Stimulated activated CD8-positive, alpha-beta memory T cell treated with anti-CD3 and anti-CD28 coated beads, Interleukin-15, amount 100 ng/mL, for 4 hours (primary cell): ENCODE measurements around the gene AGRP.

Experiments used
- DNase-seq, 2 donors: peaks; one replicate each; pipeline ENCODE4 v3.0.0-alpha.2; 2020; ENCODE audit warnings: low read depth in 2 of 2

The AGRP gene

DNA sequence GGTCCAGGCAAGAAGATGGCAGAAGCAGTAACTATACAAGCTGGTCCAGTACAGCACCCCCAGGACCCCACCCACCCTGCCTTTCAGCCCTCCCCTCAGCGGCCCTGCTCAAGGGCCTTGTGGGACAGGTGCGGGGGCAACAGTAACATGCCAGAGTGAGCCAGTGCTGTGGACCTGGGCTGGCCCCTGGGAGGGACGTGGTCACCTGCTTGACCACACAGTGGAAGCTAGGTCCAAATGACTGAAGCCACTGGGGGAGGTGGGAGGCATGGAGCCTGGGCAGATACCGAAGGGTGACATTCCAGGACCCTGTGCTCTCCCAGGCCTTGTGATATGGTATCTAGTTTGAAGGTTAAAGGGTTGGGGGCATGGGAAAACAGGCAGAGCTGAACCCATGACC lies 19.7 kb downstream of the AGRP start:
- DNase-seq = no peak

DNA sequence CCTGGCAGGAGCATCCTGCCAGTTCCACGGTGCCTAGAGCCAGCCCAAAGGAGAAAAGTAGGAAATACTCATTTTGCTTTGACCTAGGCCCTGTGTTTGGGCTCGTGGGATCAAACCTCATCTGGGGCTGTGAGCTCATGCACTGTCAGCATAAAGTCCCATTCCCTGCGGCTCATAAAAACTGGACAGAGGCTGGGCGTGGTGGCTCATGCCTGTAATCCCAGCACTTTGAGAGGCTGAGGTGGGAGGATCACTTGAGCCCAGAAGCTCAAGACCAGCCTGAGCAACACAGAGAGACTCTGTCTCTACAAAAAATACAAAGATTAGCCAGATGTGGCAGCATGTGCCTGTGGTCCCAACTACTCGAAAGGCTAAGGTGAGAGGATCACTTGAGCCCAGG lies 20.3 kb downstream of the AGRP start:
- DNase-seq = no peak

DNA sequence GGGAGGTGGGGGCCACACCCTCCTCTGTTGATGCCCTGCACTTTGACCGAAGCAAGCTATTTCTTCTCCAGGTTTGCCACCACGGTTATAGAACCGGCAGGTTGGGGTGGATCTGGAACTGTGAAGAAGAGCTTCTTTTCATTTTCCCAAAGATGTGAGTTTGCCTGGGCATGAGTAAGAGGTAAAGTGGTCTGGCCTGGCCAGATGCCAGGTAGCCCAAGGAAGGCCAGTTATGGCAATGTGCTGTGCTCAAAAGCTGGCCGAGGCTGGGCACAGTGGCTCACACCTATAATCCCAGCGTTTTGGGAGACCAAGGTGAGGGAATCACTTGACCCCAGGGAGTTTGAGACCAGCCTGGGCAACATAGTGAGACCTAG lies 21.1 kb downstream of the AGRP start:
- no peak for DNase-seq

DNA sequence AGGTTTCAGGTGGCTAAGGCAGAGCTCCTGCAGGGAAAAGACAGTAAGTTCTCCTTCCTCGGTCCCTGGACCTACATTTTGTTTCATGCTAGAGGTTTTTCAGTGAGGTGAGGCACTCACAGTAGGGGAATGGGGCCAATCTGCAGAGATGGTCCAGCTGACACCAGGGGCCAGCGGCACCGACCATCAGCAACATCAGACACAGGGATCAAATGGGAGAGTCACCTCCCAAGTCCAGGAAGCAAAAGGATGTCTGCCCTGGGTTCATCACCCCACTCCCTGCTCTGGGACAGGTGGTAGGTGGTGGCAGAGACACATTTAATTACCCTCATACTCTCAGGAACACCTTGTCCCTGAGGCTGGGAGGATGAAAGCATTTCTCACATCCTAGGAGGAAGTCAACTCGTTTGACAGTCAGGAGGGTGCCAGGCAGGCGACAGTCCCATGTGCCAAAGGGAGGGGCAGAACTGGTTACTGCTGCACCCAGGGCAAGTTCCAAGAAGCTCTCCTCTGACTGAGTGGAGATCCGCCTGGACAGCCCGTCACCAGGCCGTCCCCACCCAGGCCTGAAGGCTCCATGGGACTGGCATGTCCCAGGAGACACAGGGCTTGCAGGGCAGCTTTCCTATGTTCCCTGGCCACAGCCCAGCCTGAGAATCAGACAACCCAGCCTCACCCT lies 21.6 kb downstream of the AGRP start:
- DNase-seq = no peak

DNA sequence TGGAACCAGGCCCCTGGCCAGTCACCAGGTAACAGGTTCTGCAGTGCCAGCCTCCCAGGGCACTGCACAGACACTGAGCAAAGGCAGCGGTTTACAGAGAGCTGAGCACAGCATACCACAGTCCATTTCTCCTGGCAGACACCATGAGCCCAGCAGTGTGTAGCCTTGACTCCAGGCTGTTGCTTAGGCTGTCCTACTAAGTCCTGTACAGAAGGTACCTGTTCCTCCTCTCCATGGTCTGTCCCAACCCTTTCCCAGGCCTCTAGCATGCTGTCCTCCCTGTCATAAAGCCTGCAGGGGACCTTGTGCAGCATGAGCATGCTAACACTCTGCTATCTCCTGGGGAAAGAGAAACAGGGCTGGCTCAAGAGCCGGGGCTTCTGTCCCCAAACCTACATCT lies 22.4 kb downstream of the AGRP start:
- no peak for DNase-seq

DNA sequence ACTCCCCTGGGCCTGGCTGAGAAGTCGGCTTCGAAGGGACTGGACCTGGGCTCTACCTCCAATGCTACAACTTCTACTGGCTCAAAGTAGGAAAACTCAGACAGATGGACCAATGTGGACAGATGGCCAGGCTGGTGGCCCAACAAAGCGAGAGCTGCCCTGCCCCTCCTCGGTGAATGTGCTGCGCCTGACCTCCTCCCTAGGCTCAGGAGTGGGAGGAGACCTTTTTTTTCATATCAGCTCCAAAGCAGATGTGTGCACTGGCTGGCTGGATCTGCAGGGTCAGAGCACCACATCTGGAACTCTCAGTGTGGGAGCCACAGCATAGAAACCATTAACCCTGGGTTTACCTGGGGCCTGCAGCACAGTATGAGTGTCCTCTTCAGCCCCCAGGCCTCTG lies 23.2 kb downstream of the AGRP start:
- no peak for DNase-seq

DNA sequence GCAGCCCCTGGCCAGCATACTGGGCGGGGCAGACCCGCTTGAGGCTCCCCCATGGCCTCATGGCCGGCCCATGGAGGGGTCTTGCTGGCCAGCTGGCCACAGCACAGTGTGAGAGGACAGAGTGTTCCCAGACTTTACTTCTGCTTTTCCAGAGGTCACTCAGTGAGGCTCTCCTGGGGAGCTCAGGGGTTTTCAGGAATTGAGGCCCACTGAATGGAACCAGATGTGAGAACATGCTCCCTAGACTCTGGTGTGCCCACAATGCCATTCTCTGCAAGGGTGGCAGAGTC lies 23.5 kb downstream of the AGRP start:
- no peak for DNase-seq

DNA sequence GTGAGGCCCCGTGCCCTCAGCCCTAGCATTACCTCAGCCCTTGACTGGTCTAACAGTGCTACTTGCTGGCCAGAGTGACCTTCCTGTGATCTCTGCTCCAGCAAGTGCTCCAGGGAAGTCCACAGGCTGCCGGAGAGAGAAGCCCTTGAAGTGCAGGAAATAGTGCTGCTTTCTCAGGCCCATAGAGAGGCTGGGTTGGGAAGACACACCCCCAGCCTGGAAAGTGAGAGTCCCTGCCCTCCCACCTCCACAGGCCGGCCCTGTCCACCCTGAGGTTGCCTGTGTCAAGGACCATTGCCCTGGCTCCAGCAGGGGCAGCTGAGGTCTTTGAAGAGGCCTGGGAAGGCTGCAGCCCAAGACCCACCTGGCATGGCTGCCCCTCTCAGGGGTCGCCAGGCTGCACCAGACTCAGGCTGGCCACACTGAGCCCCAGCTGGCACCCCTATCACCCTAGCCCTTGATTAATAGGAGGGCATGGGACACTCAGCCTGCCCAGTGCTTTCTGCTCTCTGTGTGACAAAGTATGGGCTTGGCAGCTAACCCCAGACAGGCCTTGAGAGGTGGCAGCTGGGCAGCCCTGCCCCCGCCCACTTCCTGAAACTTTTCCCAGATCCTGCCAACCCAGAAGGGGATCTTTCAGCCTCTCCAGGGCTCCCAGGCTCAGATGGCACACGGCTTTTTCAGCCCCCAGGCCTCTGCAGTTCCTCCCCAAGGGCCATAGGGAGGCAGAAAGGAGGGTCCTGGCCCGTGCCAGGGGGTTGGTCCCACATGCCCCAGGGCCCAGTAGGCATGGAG lies 24.1 kb downstream of the AGRP start:
- DNase-seq = no peak

DNA sequence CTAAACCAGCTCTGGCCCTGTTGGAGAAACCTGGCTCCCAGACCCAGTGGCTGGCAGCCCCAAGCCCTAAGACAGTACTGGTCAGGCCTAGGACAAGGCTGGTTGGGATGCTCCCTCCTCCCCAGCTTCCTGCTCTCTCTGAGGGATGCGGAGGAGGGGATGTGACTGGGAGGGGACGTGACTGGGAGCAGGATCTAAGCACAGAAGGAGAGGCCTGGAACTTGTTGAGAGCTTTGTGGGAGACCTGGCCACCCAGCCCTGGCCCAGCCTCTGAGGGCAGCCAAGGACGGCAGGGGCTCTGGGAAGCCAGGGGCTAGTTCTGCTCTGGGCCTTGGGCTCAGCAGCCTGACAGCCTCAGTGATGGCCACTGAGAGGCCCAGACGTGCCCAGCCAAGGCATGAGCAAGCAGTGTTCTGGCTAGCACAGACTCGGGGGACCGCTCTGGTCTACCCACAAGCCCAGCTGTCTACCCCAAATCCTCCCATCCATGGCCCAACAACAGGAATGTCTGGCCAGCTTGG lies 25.2 kb downstream of the AGRP start:
- DNase-seq = no peak

DNA sequence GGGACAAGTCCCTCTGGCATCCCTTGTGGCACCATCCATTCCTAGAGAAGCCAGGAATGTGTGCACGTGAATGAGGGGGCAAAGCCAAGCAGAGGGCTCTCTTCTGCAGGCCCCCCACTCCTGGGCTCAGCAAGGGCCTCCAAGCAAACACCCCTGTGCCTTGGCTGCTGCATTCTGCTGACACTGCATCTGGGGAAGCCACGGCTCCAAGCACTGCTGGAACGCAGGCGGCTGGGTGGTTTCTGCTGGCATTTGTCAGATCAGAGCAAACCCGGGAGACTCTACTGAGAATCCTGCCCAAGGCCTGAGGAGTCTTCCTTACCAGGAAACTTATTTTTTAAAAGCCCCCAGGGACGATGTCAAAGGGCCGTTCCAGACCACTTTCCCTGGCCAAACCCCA lies 25.7 kb downstream of the AGRP start:
- DNase-seq = no peak

DNA sequence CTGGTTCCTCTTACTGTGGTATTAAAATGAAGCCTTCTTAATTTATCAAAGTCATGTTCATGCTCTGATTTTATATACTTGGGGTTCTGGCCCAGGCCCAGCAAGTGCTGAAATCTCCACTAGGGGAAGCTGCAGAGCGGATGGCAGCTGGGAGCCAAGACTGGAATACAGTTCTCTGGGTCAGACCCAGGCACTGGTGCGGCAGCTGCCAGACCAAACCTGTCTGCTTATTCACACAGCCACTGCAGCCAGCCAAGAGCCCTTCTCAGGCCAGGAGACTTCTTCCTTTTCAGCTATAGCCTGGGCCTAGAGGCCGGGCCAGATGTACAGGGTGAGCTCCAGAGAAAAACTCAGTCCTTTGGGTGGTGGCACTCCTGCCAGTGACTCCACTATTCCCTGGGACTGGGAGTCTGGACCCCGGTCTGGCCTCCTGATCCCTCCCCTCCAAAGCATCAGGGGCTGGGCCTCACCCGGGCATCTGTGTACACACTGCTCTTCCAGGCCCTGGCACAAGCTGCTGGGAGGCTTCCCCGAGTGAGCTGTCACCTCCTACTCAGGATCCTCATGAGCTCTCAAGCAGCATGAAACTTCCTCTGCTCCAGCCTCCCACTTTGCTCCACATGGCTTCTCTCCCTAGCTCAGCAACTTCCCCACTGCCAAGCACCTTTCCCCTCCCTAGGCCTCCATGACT lies 26.8 kb downstream of the AGRP start:
- DNase-seq = no peak

DNA sequence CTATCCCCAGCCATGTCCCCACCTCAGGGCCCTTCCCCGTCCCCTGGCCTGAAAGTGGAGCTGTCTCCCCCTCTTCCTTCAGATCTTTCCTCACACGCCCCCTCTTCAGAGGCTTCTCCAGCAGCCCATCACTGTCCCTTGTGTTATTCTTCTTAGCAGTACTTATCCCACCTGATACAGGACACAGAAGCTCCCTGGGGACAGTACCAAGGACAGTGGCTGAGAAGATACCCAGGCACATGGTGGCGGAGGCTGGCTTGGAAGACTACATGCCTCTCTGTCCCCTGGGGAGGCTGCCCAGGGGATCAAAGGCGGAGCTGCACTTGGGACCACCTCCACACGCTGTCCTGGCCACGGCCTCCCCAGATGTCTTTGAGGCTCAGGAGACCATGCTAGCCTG lies 28.5 kb downstream of the AGRP start:
- no peak for DNase-seq

DNA sequence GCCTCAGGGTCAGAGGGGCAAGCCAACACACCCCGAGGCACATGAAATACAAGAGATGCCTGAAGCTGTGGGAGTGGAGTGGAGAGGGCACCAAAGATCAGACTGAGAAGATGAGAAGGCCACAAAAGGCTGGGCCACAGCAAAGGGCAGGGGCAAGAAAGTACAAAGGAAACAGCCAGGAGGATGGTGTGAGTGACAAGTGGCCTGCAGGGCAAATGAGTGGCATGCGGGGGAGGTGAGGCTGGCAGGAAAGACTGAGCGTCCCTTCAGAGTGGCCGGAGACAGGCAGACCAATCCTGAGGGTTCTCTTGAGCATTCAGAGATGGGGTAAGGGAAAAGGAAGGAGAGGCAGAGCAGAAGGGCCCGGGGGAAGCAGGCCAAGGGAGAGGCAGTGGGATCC lies 29.2 kb downstream of the AGRP start:
- no peak for DNase-seq

DNA sequence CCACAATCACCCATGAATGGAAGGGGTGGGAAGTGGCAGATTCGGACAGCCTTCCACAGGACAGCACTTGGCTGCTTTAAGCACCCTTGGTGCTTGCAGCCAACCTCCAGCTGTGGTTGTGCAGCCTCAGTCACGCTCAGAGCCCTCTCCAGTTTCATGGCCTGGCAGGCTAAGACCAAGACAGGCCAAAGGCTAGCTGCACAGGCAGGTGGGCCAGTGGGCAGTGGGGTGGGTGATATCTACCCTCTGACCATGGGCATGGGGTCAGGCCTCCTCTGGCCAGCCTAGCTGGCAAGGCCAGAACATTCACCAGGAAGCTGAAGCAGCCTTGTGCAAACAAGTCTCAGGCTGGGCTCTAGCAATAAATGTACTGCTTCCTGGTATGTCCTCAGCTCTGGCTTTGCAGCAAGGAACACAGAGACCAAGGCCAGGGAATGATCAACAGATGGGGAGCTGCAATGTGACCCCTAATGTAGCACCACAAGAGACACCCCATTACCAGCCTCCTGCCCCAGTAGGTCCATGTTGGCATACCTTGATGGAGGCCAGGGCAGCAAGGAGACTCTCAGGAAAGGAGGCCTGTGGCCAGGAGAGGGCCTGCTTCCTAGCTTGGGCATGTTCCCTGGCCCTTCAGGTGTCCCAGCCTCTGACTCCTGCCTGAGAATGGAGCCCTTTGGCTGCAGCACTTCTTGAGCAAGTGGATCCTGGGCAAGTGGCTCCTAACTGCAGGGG lies 31.5 kb downstream of the AGRP start:
- DNase-seq = no peak

DNA sequence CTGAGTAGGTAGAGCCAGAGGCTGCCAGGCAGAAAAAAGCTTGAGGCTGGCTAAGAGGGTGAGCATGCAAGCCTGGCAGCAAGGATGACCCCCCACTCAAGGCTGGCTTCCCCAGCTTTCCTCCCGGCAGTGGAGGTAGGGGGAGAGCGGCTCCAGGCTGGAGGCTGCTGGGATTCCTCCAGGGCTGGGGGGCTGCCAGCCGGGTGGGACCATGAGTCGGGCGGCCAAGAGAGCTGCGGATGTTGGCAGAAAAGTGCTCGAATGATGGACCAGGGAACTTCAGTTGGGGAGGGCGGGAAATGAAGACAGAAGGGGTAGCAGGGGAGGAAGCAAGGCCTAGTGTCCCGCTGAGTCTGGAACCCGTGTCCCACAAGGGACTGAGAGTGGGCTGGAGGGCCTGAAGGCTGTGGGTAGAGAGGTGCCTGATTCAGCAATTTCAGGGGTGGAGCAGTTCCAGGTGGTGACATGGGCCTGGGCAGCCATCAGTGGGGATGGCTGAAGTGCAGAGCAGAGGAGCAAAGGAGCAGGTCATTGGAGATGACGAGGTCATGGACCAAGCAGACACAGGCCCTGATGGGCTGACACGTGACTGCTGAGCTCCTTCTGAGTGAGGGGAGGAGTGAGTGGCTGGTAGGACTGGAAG lies 32.2 kb downstream of the AGRP start:
- no peak for DNase-seq

DNA sequence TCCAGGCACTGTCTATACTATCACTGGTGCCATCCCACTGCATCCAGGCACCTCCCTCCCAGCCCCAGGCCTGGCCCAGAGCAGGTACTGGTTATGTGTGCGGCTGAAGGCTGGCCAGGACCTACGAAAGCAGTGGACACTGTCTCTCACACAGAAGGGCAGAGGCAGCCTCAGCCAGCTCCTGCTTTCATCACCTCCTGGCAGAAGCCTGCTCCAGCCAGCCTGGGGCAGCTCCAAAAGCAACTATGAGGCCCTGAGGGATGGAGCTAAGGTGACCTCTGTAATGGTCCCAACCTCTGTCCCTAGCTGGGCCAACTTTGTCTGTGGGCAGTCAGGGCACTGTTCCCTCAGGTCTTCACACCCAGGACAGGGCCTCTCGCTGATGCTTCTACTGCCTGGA lies 33.6 kb downstream of the AGRP start:
- DNase-seq = no peak

DNA sequence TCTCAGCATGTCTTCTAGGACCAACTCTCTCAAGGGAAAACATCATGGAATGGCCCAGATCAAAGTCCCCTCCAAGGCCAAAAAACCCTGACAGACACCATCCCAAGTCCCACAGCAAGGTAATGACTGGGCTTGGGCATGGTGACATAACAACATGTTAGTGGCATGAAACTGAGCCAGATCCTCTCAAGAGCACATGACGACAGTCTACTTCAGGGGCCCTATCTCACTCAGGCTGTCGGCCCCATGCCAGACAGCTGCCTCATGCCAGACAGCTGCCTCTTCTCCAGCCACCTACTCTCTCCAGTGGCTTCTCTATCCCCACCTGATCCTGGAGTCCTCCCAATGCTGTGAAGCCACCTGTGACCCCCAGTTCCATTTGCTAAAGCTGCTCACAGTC lies 34.0 kb downstream of the AGRP start:
- no peak for DNase-seq

DNA sequence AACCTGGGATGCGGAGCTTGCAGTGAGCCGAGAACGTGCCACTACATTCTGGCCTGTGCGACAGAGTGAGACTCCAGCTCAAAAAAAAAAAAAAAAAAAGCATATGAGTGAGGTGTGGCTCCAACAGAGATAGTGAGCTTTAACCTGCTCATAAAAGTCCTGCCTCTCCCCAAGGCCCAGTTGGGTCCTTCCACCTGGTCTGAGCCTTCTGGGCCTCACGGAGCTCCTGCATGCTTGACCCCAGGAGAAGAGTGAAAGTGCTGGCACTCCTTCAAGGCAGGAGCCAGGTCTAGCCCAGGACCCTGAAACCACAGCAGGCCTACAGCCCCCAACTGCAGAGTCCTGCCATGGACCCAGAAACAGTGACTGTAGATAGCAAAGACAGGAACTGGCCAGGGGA lies 34.8 kb downstream of the AGRP start:
- no peak for DNase-seq

DNA sequence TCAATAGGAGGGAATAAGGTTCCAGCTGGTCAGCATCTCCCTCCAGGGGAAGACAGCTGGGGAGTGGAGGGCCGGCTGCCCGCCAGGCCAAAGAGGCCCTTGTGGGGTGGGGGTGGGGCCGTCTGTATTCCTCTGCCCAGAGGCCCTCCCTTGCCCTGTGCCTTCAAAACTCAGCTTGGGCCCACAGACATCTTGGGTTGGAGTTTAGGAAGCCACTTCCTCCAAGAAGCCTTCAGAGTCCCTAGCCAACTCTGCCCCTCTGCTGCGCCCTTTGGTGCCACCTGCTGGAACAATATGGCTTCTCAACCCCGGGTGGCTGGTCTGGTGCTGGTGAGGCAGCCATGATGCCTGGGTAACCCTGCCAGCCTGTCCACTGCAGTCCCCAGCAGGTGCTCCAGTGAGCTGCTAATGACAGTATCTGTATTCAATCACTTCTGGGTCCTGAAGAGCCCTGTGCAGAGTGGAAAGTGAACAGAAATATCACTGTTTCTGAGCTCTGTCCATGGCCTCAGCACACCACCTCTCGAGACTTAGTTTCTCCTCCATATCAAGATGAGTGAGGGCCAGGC lies 35.8 kb downstream of the AGRP start:
- peak; percentile 7 to 18 for DNase-seq

DNA sequence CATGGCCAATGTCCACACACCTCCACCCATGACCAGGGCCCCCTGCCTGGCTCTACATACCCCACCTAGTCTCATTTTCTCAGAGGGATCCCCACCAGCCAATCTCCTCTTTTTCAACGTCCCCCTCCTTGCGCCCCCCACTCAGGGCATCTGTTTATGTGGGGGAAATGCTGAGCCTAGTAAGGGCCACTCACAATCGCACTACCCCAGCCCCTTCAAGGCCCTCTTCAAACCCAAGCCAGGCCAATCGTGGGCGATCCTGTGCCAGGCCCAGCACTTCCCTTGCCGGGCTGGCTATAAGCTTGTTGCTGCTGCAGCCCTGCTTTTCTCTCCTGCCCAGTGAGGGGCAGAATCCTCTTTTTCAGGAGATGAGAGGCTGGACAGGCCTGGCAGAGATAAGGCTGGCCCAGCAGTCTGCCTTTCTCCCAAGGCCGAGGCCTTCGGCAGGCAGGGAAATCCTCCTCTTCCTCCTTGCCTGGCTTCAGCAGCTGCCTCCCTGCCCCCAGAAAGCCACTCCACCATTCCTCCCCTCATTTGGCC lies 36.3 kb downstream of the AGRP start:
- DNase-seq = no peak
